ENCODE measurements around the gene TMEM255B.

The TMEM255B gene

GRCh38 chr13:113777311-113778260 is 18.6 kb downstream of the TMEM255B start:
- Histone ChIP-seq H3K23ac (ENCODE audit: low read length in 2 of 2) (no peak overlapping the region), H4K8ac (ENCODE audit: low read length) (no peak overlapping the region), H3K27ac (ENCODE audit: low read length, poor library complexity, severe bottlenecking) (no peak overlapping the region), H3K9me3 (ENCODE audit: control insufficient read depth, low read length) (no peaks in the 10 kb centered on the region), H3K4me1 (ENCODE audit: control insufficient read depth, insufficient read depth, low read depth, low read length) (peaks cover 9% of the 10 kb centered on the region), H2AFZ (ENCODE audit: low read depth, low read length) (no peak overlapping the region), H2AK5ac (ENCODE audit: low read length, severe bottlenecking) (no peak overlapping the region), H4K91ac (ENCODE audit: low read length) (no peak overlapping the region), H2BK15ac (ENCODE audit: low read depth, poor library complexity, severe bottlenecking) (no peak overlapping the region), H3K36me3 (ENCODE audit: control insufficient read depth in 1 of 2, insufficient read depth in 2 of 2, low read depth in 1 of 2, low read length in 2 of 2) (no peaks in the 10 kb centered on the region), H2BK120ac (ENCODE audit: low read depth, low read length) (no peak overlapping the region), H2BK12ac (ENCODE audit: low read length in 2 of 2) (no peak overlapping the region), H3K27me3 (ENCODE audit: control insufficient read depth in 1 of 2, insufficient read depth in 1 of 2, low read length in 2 of 2) (peaks cover 21 to 28% of the 10 kb centered on the region in 2 experiments), H3K4me2 (ENCODE audit: low read length, poor library complexity, severe bottlenecking) (no peak overlapping the region), H3K18ac (ENCODE audit: low read depth in 1 of 2, low read length in 2 of 2) (no peak overlapping the region), H3K9ac (ENCODE audit: low read length) (no peak overlapping the region), H3K4me3 (ENCODE audit: insufficient read depth in 1 of 2, low read depth in 1 of 2, low read length in 2 of 2) (no peak overlapping the region), H3K14ac (ENCODE audit: low read length in 2 of 2) (no peak overlapping the region), H2BK5ac (ENCODE audit: low read depth, low read length, poor library complexity, severe bottlenecking) (no peak overlapping the region), H3K4ac (ENCODE audit: low read depth in 1 of 2, low read length in 2 of 2) (no peak overlapping the region), H3K79me1 (replicated peaks; ENCODE audit: low read length, poor library complexity, severe bottlenecking) (no peaks in the 10 kb centered on the region)
- peak; percentile 38 for DNase-seq
- 38% methylated on average over 28 of the region's 29 CpGs for WGBS

DNA sequence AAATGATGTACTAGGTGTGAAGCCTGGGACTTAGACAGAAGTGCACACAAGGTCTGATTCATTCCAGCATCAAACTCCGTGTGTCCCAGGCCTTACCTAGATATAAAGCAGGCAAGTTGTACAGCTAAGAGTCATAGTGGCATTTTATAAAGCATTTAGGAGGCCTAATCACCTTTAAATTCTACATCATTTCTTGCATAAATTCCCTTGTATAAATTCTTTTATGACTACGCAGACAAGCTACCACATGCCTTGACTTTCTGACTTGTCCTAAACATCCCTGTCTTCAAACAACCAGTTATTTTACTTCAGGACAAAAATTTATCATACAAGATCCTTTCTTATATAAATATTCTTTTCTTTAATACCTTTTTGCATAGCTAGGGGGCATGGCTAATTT is 22.5 kb downstream of the TMEM255B start:
- no peak overlapping the region for H3K4ac ChIP-seq (ENCODE audit: low read depth in 1 of 2, low read length in 2 of 2)
- H3K18ac ChIP-seq (ENCODE audit: low read depth in 1 of 2, low read length in 2 of 2), result no peak overlapping the region
- H2AK5ac ChIP-seq (ENCODE audit: low read length, severe bottlenecking), result no peak overlapping the region
- DNase-seq, result no peak
- H3K9ac ChIP-seq (ENCODE audit: low read length), result no peak overlapping the region
- H3K4me1 ChIP-seq (ENCODE audit: control insufficient read depth, insufficient read depth, low read depth, low read length), result peaks cover 10% of the 10 kb centered on the region
- H2BK120ac ChIP-seq (ENCODE audit: low read depth, low read length), result no peak overlapping the region
- H3K14ac ChIP-seq (ENCODE audit: low read length in 2 of 2), result no peak overlapping the region
- H4K91ac ChIP-seq (ENCODE audit: low read length), result no peak overlapping the region
- no peak overlapping the region for H3K27ac ChIP-seq (ENCODE audit: low read length, poor library complexity, severe bottlenecking)
- no peak overlapping the region for H4K8ac ChIP-seq (ENCODE audit: low read length)
- H3K9me3 ChIP-seq (ENCODE audit: control insufficient read depth, low read length), result no peaks in the 10 kb centered on the region
- peaks cover 0 to 6% of the 10 kb centered on the region in 2 experiments for H3K36me3 ChIP-seq (ENCODE audit: control insufficient read depth in 1 of 2, insufficient read depth in 2 of 2, low read depth in 1 of 2, low read length in 2 of 2)
- peaks cover 19 to 23% of the 10 kb centered on the region in 2 experiments for H3K27me3 ChIP-seq (ENCODE audit: control insufficient read depth in 1 of 2, insufficient read depth in 1 of 2, low read length in 2 of 2)
- no peak overlapping the region for H2BK12ac ChIP-seq (ENCODE audit: low read length in 2 of 2)
- no peaks in the 10 kb centered on the region for H3K79me1 ChIP-seq (replicated peaks; ENCODE audit: low read length, poor library complexity, severe bottlenecking)
- H2BK15ac ChIP-seq (ENCODE audit: low read depth, poor library complexity, severe bottlenecking), result no peak overlapping the region
- H3K23ac ChIP-seq (ENCODE audit: low read length in 2 of 2), result no peak overlapping the region
- H2BK5ac ChIP-seq (ENCODE audit: low read depth, low read length, poor library complexity, severe bottlenecking), result no peak overlapping the region
- no peak overlapping the region for H2AFZ ChIP-seq (ENCODE audit: low read depth, low read length)
- H3K4me2 ChIP-seq (ENCODE audit: low read length, poor library complexity, severe bottlenecking), result no peak overlapping the region
- WGBS, result 75% methylated on average over 2 of the region's 2 CpGs
- H3K4me3 ChIP-seq (ENCODE audit: insufficient read depth in 1 of 2, low read depth in 1 of 2, low read length in 2 of 2), result no peak overlapping the region

- no peak overlapping the region for H2BK5ac ChIP-seq (ENCODE audit: low read depth, low read length, poor library complexity, severe bottlenecking)
- H3K4ac ChIP-seq (ENCODE audit: low read depth in 1 of 2, low read length in 2 of 2), result no peak overlapping the region
- H3K14ac ChIP-seq (ENCODE audit: low read length in 2 of 2), result no peak overlapping the region
- WGBS, result 78% methylated on average over 14 of the region's 14 CpGs
- peaks cover 14 to 16% of the 10 kb centered on the region in 2 experiments for H3K27me3 ChIP-seq (ENCODE audit: control insufficient read depth in 1 of 2, insufficient read depth in 1 of 2, low read length in 2 of 2)
- no peak overlapping the region for H3K27ac ChIP-seq (ENCODE audit: low read length, poor library complexity, severe bottlenecking)
- no peak for DNase-seq
- H3K18ac ChIP-seq (ENCODE audit: low read depth in 1 of 2, low read length in 2 of 2), result no peak overlapping the region
- no peak overlapping the region for H3K9ac ChIP-seq (ENCODE audit: low read length)
- H3K4me3 ChIP-seq (ENCODE audit: insufficient read depth in 1 of 2, low read depth in 1 of 2, low read length in 2 of 2), result no peak overlapping the region
- no peaks in the 10 kb centered on the region for H3K9me3 ChIP-seq (ENCODE audit: control insufficient read depth, low read length)
- H4K91ac ChIP-seq (ENCODE audit: low read length), result no peak overlapping the region
- no peaks in the 10 kb centered on the region for H3K79me1 ChIP-seq (replicated peaks; ENCODE audit: low read length, poor library complexity, severe bottlenecking)
- no peak overlapping the region for H3K23ac ChIP-seq (ENCODE audit: low read length in 2 of 2)
- H2AFZ ChIP-seq (ENCODE audit: low read depth, low read length), result no peak overlapping the region
- H4K8ac ChIP-seq (ENCODE audit: low read length), result no peak overlapping the region
- no peak overlapping the region for H2BK15ac ChIP-seq (ENCODE audit: low read depth, poor library complexity, severe bottlenecking)
- H3K36me3 ChIP-seq (ENCODE audit: control insufficient read depth in 1 of 2, insufficient read depth in 2 of 2, low read depth in 1 of 2, low read length in 2 of 2), result peaks cover 0 to 6% of the 10 kb centered on the region in 2 experiments
- no peak overlapping the region for H2AK5ac ChIP-seq (ENCODE audit: low read length, severe bottlenecking)
- peaks cover 10% of the 10 kb centered on the region for H3K4me1 ChIP-seq (ENCODE audit: control insufficient read depth, insufficient read depth, low read depth, low read length)
- H2BK120ac ChIP-seq (ENCODE audit: low read depth, low read length), result no peak overlapping the region
- no peak overlapping the region for H3K4me2 ChIP-seq (ENCODE audit: low read length, poor library complexity, severe bottlenecking)
- no peak overlapping the region for H2BK12ac ChIP-seq (ENCODE audit: low read length in 2 of 2)
Observed at GRCh38 chr13:113782472-113782871, 23.4 kb downstream of the TMEM255B start.

GRCh38 chr13:113783200-113783881 is 24.3 kb downstream of the TMEM255B start:
- Histone ChIP-seq H3K14ac (ENCODE audit: low read length in 2 of 2) (no peak overlapping the region), H2AFZ (ENCODE audit: low read depth, low read length) (no peak overlapping the region), H3K9ac (ENCODE audit: low read length) (no peak overlapping the region), H3K27ac (ENCODE audit: low read length, poor library complexity, severe bottlenecking) (no peak overlapping the region), H2BK120ac (ENCODE audit: low read depth, low read length) (no peak overlapping the region), H2BK15ac (ENCODE audit: low read depth, poor library complexity, severe bottlenecking) (no peak overlapping the region), H3K23ac (ENCODE audit: low read length in 2 of 2) (no peak overlapping the region), H3K4ac (ENCODE audit: low read depth in 1 of 2, low read length in 2 of 2) (no peak overlapping the region), H2AK5ac (ENCODE audit: low read length, severe bottlenecking) (no peak overlapping the region), H2BK5ac (ENCODE audit: low read depth, low read length, poor library complexity, severe bottlenecking) (no peak overlapping the region), H2BK12ac (ENCODE audit: low read length in 2 of 2) (no peak overlapping the region), H3K79me1 (replicated peaks; ENCODE audit: low read length, poor library complexity, severe bottlenecking) (no peaks in the 10 kb centered on the region), H3K18ac (ENCODE audit: low read depth in 1 of 2, low read length in 2 of 2) (no peak overlapping the region), H3K36me3 (ENCODE audit: control insufficient read depth in 1 of 2, insufficient read depth in 2 of 2, low read depth in 1 of 2, low read length in 2 of 2) (peaks cover 0 to 6% of the 10 kb centered on the region in 2 experiments), H4K91ac (ENCODE audit: low read length) (no peak overlapping the region), H3K9me3 (ENCODE audit: control insufficient read depth, low read length) (no peaks in the 10 kb centered on the region), H4K8ac (ENCODE audit: low read length) (no peak overlapping the region), H3K4me2 (ENCODE audit: low read length, poor library complexity, severe bottlenecking) (no peak overlapping the region), H3K27me3 (ENCODE audit: control insufficient read depth in 1 of 2, insufficient read depth in 1 of 2, low read length in 2 of 2) (peaks cover 6 to 8% of the 10 kb centered on the region in 2 experiments), H3K4me3 (ENCODE audit: insufficient read depth in 1 of 2, low read depth in 1 of 2, low read length in 2 of 2) (no peak overlapping the region), H3K4me1 (ENCODE audit: control insufficient read depth, insufficient read depth, low read depth, low read length) (peaks cover 10% of the 10 kb centered on the region)
- no peak for DNase-seq
- 88% methylated on average over 12 of the region's 12 CpGs for WGBS
